Adrenal gland (tissue), 12 donors: ENCODE data around the gene PPP1R14C. TPM values are rescaled to one million over a fixed set of nuclear protein-coding genes. Genes with fewer than 3 reads are reported as not detected.

Source experiments
- DNase-seq, 7 donors: peaks; one replicate each; pipeline ENCODE4 v3.0.0-alpha.2; 2019 to 2020
- H3K27ac ChIP-seq, 5 donors: fragments of 200-600 bp; sonication (generic) in 4 of 5; 1 replicate in 3 of 5; 2 replicates in 2 of 5; pipeline versions ENCODE4 v1.5.1 to v1.8.0; 2016 to 2020; ENCODE audit warnings: mild to moderate bottlenecking in 1 of 5
- H3K27me3 ChIP-seq: fragments of 200-600 bp; 2 replicates; pipeline ENCODE4 v1.8.0; 2021
- H3K36me3 ChIP-seq, 2 donors: fragments of 200-600 bp; replicated peaks in 1 of 2; 1 replicate in 1 of 2; 2 replicates in 1 of 2; pipeline versions ENCODE4 v1.5.1 to v1.8.0; 2018 to 2022
- H3K4me1 ChIP-seq, 2 donors: fragments of 200-600 bp; replicated peaks in 1 of 2; 1 replicate in 1 of 2; 2 replicates in 1 of 2; pipeline versions ENCODE4 v1.5.1 to v1.8.0; 2018 to 2021
- H3K4me3 ChIP-seq, 4 donors: fragments of 200-600 bp; sonication (generic) in 3 of 4; one replicate each; pipeline ENCODE4 v1.5.1; 2016 to 2018
- H3K9me3 ChIP-seq, 3 donors: fragments of 200-600 bp; sonication (generic) in 1 of 3; replicated peaks in 1 of 3; 1 replicate in 2 of 3; 2 replicates in 1 of 3; pipeline versions ENCODE4 v1.5.1 to v1.8.0; 2016 to 2021
- CTCF ChIP-seq, 6 experiments: fragments of 450-650 bp in 4 of 6; fragments of 200-600 bp in 2 of 6; sonication (generic) in 1 of 6; IDR thresholded peaks; 1 replicate in 5 of 6; 2 replicates in 1 of 6; pipeline versions ENCODE4 v1.5.1 to v1.8.0; 2016 to 2021; ENCODE audit warnings: antibody characterized with exemption in 6 of 6, mild to moderate bottlenecking in 2 of 6, moderate library complexity in 1 of 6
- POLR2A ChIP-seq, 2 donors: fragments of 450-650 bp; IDR thresholded peaks; one replicate each; pipeline ENCODE4 v1.6.1; 2017; ENCODE audit warnings: antibody characterized with exemption in 2 of 2, mild to moderate bottlenecking in 2 of 2, moderate library complexity in 1 of 2
- WGBS, 4 donors: extraction: QIAGEN DNeasy Blood & Tissue Kit in 2 of 4; methylation state at CpG; one replicate each; pipeline versions ENCODE4 v1.1.5 to v1.1.7; 2013 to 2017; 5-methylcytosine and 5-hydroxymethylcytosine counted together
- intact Hi-C, 2 donors: fragments of 100-400 bp; cut with DNase I; formaldehyde crosslinking; loops; one replicate each; pipeline versions ENCODE4 v1.14.1 to v1.15.0; 2022 to 2023
- polyA plus RNA-seq, 3 donors: library from polyadenylated mRNA; stranded (reverse); fragments of 200-250 nt in 2 of 3; fragments of 350-450 nt in 1 of 3; fragmentation: Illumina TruSeq in 1 of 3; extraction: RNeasy Lipid Tissue Mini Kit (QIAGEN cat#74804) in 1 of 3; gene quantifications; one replicate each; pipeline ENCODE4 v1.2.3, GENCODE V29; 2013 to 2014
- total RNA-seq, 9 donors: library from RNA; depleted of rRNA in 4 of 9; stranded (reverse); fragments of >200 nt in 4 of 9; fragments of 120-200 nt in 1 of 9; fragmentation: NEBNext Ultra II Directional in 1 of 9; extraction: Animal tissue kit (Norgen Biotek cat#: 25700) in 1 of 9; gene quantifications; one replicate each; pipeline versions ENCODE4 v1.1.0 to v1.2.4, GENCODE V29; 2013 to 2023
- donor health status: healthy with polysubstance abuse.
- donor health status: Bipolar disorder and iron deficiency.
- donor health status: DM: yes; HTN: yes; CAD: no.
- donor health status: DM: no; HTN: no; CAD: no.
- donor health status: DM: no; HTN: no; CAD: no.
- donor health status: DM: yes; HTN: yes; CAD: no.

PPP1R14C gene
- total and polyA plus RNA-seq, 12 donors: 0.11 to 0.46 (median 0.17) TPM; not detected in 5

- intact Hi-C loops: no loop called here
These were observed 3.6 kb downstream of the PPP1R14C start for GRCh38 chr6:150146436-150146835.

DNA sequence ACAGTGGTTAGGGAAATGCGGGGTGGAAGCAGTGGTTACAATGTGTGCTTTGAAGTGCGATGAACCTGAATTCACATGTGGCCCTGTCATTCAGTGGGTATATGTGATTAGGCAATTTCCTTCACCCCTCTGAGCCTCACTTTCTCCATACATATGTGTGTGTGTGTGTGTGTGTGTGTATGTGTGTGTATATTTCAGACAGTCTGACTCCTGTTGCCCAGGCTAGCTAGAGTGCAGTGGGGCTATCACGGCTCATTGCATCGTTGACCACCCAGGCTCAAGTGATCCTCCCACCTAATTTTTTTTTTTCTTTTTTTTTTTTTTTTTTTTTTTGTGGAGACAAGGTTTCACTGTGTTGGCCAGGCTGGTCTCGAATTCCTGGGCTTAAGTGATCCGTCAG is 6.3 kb downstream of the PPP1R14C start:
- Histone ChIP-seq H3K4me3 (no peak overlapping the region), H3K36me3 (no peaks in the 10 kb centered on the region), H3K27me3 (peaks cover 27% of the 10 kb centered on the region), H3K9me3 (no peaks in the 10 kb centered on the region), H3K27ac (no peak overlapping the region), H3K4me1 (no peaks in the 10 kb centered on the region)
- 66 to 71% (median 68%) methylated on average over 6 of the region's 6 CpGs for WGBS, 4 donors
- DNase-seq: no peak
- no peak for TF ChIP-seq CTCF (IDR thresholded peaks at IDR 0.05)
- TF ChIP-seq POLR2A (IDR thresholded peaks at IDR 0.05): no peak
- intact Hi-C loops: no loop called here

More at GRCh38 chr6:150146436-150146835, 3.6 kb downstream of the PPP1R14C start:
- Histone ChIP-seq H3K27ac (no peak overlapping the region), H3K36me3 (no peaks in the 10 kb centered on the region), H3K4me1 (peaks cover 0 to 15% of the 10 kb centered on the region in 2 donors), H3K4me3 (no peak overlapping the region), H3K9me3 (no peaks in the 10 kb centered on the region), H3K27me3 (peaks cover 50% of the 10 kb centered on the region)
- 79 to 96% (median 87%) methylated on average over 3 of the region's 3 CpGs for WGBS, 4 donors
- DNase-seq: no peak
- TF ChIP-seq CTCF (IDR thresholded peaks at IDR 0.05): no peak
- no peak for TF ChIP-seq POLR2A (IDR thresholded peaks at IDR 0.05)

- Histone ChIP-seq H3K27ac (no peak overlapping the region), H3K36me3 (no peaks in the 10 kb centered on the region), H3K4me3 (no peak overlapping the region), H3K4me1 (no peaks in the 10 kb centered on the region), H3K27me3 (peaks cover 14% of the 10 kb centered on the region), H3K9me3 (no peaks in the 10 kb centered on the region)
- intact Hi-C loops: no loop called here
- TF ChIP-seq POLR2A (IDR thresholded peaks at IDR 0.05) (no peak), CTCF (IDR thresholded peaks at IDR 0.05) (no peak)
- no peak for DNase-seq
- 47 to 65% (median 56%) methylated on average over 2 of the region's 2 CpGs for WGBS, 4 donors
These were observed 7.6 kb downstream of the PPP1R14C start for GRCh38 chr6:150150458-150150820.

GRCh38 chr6:150150821-150151646 is 8.2 kb downstream of the PPP1R14C start:
- WGBS, 4 donors: 31 to 37% (median 34%) methylated on average over 12 of the region's 12 CpGs
- intact Hi-C loops: no loop called here
- H3K9me3 ChIP-seq: no peaks in the 10 kb centered on the region
- peaks cover 11% of the 10 kb centered on the region for H3K27me3 ChIP-seq
- no peaks in the 10 kb centered on the region for H3K36me3 ChIP-seq
- H3K4me3 ChIP-seq: no peak overlapping the region
- DNase-seq: no peak
- H3K4me1 ChIP-seq: no peaks in the 10 kb centered on the region
- H3K27ac ChIP-seq: no peak overlapping the region
- no peak for TF ChIP-seq POLR2A (IDR thresholded peaks at IDR 0.05)
- no peak for TF ChIP-seq CTCF (IDR thresholded peaks at IDR 0.05)
